Measurements from ENCODE around the gene CSTF1.

The CSTF1 gene

GRCh38 chr20:56362833-56363413, 29.5 kb upstream of the CSTF1 start:
- Histone ChIP-seq H3K4me3 (ENCODE audit: low read depth, low read length) (no peak overlapping the region), H3K27ac (no peak overlapping the region), H3K27me3 (replicated peaks) (no peaks in the 10 kb centered on the region), H3K36me3 (replicated peaks) (peaks cover 16% of the 10 kb centered on the region)
- no peak for TF ChIP-seq CTCF (IDR thresholded peaks at IDR 0.05; ENCODE audit: low read depth, low read length, missing control alignments)
- DNase-seq = no peak
- in situ Hi-C loops (cut with HindIII; ENCODE audit: low pct_ligation_motif_present, low sequenced_read_pairs) = no loop called here

GRCh38 chr20:56363491-56363890, 29.0 kb upstream of the CSTF1 start:
- in situ Hi-C loops (cut with HindIII; ENCODE audit: low pct_ligation_motif_present, low sequenced_read_pairs) = no loop called here
- DNase-seq = no peak

GRCh38 chr20:56368351-56369134, 23.9 kb upstream of the CSTF1 start:
- DNase-seq = no peak
- peaks cover 30% of the 10 kb centered on the region for H3K36me3 ChIP-seq (replicated peaks)
- H3K27ac ChIP-seq = no peak overlapping the region
- in situ Hi-C loops (cut with HindIII; ENCODE audit: low pct_ligation_motif_present, low sequenced_read_pairs) = no loop called here
- no peaks in the 10 kb centered on the region for H3K27me3 ChIP-seq (replicated peaks)
- no peak for TF ChIP-seq CTCF (IDR thresholded peaks at IDR 0.05; ENCODE audit: low read depth, low read length, missing control alignments)
- H3K4me3 ChIP-seq (ENCODE audit: low read depth, low read length) = no peak overlapping the region

More at GRCh38 chr20:56363491-56363890, 29.0 kb upstream of the CSTF1 start:
- TF ChIP-seq CTCF (IDR thresholded peaks at IDR 0.05; ENCODE audit: low read depth, low read length, missing control alignments) = no peak
- no peak overlapping the region for H3K4me3 ChIP-seq (ENCODE audit: low read depth, low read length)
- H3K27me3 ChIP-seq (replicated peaks) = no peaks in the 10 kb centered on the region
- H3K36me3 ChIP-seq (replicated peaks) = peaks cover 16% of the 10 kb centered on the region
- H3K27ac ChIP-seq = no peak overlapping the region

- H3K36me3 ChIP-seq (replicated peaks) = peaks cover 31% of the 10 kb centered on the region
- no peak overlapping the region for H3K4me3 ChIP-seq (ENCODE audit: low read depth, low read length)
- no peak for DNase-seq
- no peak for TF ChIP-seq CTCF (IDR thresholded peaks at IDR 0.05; ENCODE audit: low read depth, low read length, missing control alignments)
- in situ Hi-C loops (cut with HindIII; ENCODE audit: low pct_ligation_motif_present, low sequenced_read_pairs) = no loop called here
- H3K27me3 ChIP-seq (replicated peaks) = no peaks in the 10 kb centered on the region
- H3K27ac ChIP-seq = no peak overlapping the region
Measured at GRCh38 chr20:56369179-56369578, 23.3 kb upstream of the CSTF1 start.

GRCh38 chr20:56371977-56372376, 20.5 kb upstream of the CSTF1 start:
- no peaks in the 10 kb centered on the region for H3K27me3 ChIP-seq (replicated peaks)
- peaks cover 20% of the 10 kb centered on the region for H3K36me3 ChIP-seq (replicated peaks)
- DNase-seq = no peak
- H3K4me3 ChIP-seq (ENCODE audit: low read depth, low read length) = no peak overlapping the region
- in situ Hi-C loops (cut with HindIII; ENCODE audit: low pct_ligation_motif_present, low sequenced_read_pairs) = no loop called here
- H3K27ac ChIP-seq = no peak overlapping the region
- TF ChIP-seq CTCF (IDR thresholded peaks at IDR 0.05; ENCODE audit: low read depth, low read length, missing control alignments) = no peak
